GM21526 (cell line): ENCODE data around the gene DTL.

Source experiments
- ATAC-seq: cut with Tn5 transposase; IDR thresholded peaks from one replicate; pipeline ENCODE4 v1.9.1; 2021; ENCODE audit warnings: moderate library complexity; ENCODE audit not compliant: unreplicated experiment, low FRiP score

Gene DTL

DNA sequence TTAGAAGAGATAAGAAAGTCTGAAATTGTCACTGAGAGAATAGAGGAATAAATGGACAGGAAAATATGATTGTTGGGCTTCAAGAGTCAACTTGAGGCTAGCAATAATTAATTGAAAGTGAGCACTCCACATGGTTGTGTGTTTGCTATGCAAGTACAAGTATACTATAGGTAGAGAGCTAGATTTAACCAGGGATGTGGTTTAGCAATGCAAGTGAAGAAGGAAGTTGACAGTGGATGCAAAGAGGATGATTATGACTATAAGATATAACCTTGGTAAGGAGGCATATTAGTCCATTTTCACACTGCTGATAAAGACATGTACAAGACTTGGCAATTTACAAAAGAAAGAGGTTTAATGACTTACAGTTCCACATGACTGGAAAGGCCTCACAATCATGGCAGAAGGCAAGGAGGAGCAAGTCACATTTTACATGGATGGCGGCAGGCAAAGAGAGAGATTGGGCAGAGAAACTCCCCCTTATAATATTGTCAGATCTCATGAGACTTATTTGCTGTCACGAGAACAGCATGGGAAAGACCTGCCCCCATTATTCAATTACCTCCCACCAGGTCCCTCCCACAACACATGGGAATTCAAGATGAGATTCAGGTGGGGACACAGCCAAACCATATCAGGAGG lies 47.3 kb downstream of the DTL start:
- no peak for ATAC-seq

GRCh38 chr1:212089560-212090163 lies 54.1 kb downstream of the DTL start:
- ATAC-seq, result no peak

- no peak for ATAC-seq
These were observed 56.0 kb downstream of the DTL start for GRCh38 chr1:212091438-212092121.

DNA sequence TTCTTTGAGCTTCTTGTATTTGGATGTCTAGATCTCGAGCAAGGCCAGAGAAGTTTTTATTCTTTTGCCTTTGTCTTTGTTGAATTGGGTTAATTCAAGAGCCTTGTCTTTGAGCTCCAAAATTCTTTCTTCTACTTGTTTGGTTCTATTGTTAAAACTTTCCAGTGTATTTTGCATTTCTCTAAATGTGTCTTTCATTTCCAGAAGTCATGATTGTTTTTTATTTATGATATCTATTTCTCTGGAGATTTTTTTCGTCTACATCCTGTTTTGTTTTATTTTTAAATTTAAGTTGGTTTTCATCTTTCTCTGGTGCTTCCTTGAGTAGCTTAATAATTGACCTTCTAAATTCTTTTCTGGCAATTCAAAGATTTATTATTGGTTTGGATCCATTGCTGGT lies 61.8 kb downstream of the DTL start:
- ATAC-seq, result no peak

- ATAC-seq, result no peak
These were observed 62.8 kb downstream of the DTL start for GRCh38 chr1:212098310-212098709.

DNA sequence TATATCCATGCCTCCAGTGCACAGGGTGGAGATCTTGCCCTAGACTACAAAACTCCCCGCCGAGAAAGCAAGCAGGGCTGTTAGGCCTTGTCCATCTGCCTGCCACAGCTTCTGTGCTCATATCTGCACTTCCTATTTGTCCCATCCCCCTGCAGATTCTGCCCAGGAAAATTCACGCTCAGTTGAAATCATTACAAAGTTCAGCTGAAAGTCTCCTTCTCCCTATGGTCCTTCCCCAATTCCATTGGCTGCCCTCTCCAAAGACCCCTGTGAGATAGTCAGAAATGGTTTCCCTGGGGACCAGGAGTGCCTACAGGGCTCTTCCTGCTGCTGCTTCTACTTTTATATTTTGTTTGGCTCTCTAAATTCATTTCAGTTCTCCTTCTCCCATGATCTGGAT lies 63.2 kb downstream of the DTL start:
- no peak for ATAC-seq

DNA sequence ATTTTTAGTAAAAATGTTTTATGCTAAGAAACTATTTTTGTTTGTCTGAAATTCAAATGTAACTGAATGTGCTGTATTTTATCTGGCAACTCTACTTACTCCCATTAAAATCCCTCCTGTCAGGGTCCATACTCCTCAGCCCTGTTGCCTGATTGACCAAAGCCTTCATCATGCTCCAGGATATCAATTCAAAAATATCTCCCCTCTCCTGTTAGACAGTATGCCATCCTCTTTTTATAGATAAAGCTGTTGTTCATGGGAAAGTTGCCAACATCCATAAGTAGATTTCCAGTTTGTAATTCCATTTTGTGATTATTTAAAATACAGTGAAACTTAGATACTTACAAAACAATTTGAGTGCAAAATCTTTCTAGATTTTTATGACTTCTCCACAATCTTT lies 65.7 kb downstream of the DTL start:
- ATAC-seq, result no peak

- ATAC-seq, result no peak
These were observed 66.2 kb downstream of the DTL start for GRCh38 chr1:212101735-212102134.

DNA sequence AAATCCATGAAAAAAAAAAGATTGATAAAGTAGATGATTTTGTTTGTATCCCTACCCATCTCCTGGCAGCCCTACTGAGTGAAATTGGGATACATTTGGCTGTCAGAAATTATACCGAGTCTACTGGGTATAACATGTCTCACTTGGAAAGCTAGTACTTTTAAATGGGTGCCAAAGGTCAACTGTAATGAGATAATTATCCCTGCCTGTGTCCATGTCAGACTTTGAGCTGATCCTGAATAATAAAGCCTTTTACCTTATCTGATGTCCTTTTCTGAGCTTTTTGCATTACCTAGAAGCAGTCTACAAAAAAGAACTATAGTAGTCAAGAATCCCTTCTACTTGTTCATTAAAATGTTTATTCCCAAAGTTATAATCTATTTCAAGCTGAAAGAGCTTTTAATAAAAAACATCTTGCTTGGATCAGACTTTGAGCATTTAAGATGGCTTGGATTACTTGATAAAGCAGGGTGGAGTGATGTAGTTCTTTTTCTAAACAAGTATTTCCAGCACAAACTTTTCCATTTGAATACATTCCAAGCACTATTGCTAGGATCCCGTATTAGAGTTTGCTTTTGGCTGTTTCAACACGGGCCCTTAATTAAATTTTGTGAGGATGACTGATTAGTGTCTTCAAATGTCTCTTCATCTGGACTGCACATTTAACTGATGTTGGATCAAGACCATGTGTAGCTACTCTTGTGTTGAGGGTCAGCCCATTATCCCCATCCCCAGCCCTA lies 69.2 kb downstream of the DTL start:
- no peak for ATAC-seq

- ATAC-seq, result no peak
These were observed 70.8 kb downstream of the DTL start for GRCh38 chr1:212106286-212106792.

DNA sequence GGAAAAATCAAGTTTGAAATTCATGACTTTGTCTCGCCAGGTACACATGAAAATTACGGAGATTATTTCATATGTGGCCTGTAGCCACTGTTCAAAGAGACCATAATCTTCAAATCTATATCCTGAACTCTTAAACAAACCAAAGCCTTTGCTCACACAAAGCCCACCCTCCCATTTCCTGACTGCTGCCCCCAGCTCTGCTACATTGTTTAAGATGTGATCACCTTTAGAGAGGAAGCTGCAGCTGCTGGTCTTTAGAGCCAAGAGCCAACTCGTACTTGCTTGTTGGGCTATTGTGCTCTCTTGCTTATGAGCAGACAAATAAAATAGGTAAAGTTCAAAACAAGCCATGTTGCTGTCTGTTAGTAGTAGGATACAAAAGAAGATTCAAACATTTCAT lies 71.9 kb downstream of the DTL start:
- ATAC-seq, result no peak

DNA sequence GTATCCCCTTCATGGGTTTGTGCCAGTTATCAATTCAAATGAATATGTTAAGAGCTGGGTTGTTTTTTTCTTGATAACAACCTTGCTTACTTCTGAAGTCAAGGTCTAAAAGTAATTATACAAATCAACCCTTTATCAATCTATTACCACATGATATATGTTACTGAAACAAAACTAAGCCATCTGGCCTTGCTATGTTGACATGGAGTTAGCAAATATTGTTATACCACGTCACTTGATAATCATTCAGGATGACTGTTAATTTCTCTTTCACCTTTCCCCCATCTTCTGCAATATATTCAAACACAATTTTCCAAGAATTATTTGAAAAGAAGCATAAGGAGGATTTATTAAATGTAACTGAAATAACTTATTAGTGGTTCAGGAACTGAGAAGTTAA lies 72.6 kb downstream of the DTL start:
- no peak for ATAC-seq

DNA sequence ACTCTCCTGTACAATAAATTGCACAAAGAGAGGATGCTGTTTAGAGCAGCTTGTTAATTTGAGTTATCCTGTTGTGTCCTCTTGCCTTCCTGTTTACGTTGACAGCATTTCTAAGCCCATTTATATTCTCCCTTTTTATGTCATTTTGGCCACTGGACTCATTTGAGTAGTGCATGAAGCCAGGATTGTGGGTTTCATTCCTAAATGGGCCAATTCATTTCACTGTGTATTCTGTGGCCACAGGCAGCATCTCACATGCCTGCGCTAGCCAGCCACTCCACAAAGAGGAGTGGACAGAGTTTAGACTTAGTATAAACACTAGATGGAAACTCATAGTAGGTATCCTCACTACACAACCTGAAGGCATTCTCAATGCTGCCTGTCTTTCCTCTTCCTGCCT lies 73.4 kb downstream of the DTL start:
- no peak for ATAC-seq

GRCh38 chr1:212109728-212110127 lies 74.2 kb downstream of the DTL start:
- ATAC-seq, result no peak

DNA sequence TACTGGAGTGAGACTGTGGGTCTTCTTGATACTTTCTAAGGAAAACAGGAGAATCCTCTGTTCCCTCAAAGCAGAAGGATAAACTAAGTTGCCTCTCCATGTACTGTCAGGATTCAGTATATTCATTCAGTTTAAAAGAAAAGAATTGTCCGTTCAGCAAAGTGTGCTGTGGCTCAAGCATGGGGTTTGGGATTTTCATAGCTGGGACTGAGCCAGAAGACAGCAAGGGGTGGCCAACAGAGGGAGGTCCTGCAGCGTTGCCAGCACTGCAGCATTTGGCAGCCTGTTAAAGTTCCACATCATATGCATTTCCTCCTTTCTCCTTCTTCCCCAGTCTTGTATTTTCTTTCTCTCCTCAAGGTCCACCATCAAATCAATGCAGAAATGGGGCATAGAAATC lies 75.1 kb downstream of the DTL start:
- ATAC-seq, result no peak

- no peak for ATAC-seq
These were observed 76.0 kb downstream of the DTL start for GRCh38 chr1:212111536-212111935.

DNA sequence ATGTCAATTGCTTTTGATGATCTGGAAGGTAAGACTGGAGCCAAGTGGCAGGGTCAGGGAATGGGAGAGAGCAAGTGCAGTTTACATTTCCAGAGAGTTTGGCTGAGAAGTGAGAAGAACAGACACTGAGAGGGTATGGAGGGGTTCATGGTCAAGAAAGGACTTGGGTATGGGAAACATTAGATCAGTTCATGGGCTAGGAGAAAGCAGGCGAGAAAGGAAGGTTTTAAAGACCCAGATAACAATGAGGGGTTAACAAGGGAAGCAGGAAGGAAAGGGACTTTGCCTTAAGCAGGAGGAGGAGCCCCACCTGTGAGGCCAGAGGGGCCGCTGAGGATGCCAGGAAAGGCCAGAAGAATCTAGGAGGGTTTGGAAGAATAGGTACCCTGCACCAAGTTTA lies 78.2 kb downstream of the DTL start:
- no peak for ATAC-seq

GRCh38 chr1:212118167-212118871 lies 82.8 kb downstream of the DTL start:
- no peak for ATAC-seq

DNA sequence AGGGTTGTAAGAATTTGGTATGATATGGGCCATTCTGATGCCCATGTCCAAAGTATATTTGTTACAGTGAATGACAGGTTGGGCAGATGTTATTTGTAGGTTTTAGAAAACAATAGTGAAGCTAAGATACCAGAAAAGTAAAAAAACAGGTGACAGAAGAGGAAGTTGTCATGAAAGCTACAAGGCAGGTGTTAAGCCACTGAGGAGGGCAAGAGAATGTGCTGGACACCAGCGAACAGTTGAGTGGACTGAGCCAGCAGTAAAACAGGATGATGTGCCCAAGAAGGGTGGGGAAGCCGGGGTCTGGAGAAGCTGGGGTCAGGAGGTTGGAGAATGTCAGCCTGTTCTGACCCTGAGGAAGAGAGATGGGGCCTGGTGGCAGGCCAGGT lies 83.3 kb downstream of the DTL start:
- ATAC-seq, result no peak

GRCh38 chr1:212119397-212119837 lies 83.9 kb downstream of the DTL start:
- ATAC-seq, result no peak

DNA sequence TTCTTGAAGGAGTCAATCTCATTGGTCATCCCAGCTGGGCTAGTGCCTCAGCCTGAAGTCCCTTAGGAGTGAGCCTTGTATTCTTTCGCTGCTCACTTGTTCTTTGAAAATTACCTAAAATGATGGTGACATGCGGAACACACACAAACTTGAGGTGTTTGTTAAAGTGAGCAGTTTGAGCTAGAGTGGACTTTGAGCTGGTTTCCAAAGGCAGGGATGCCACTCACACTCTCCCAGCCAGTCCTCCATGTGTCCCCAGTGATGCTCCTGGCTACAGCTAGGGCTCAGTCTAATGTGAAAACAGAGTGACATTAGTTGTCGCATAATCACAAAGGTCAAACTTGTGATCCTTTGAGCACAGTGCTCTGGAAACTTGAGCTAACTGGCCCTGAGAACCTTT lies 84.3 kb downstream of the DTL start:
- ATAC-seq, result no peak
